Trophoblast cell (in vitro differentiated cells and primary cell): ENCODE data around the gene COMP.

Experiments used
- DNase-seq, 2 donors: peaks; one replicate each; pipeline ENCODE4 v3.0.0-alpha.2; 2016
- H2AFZ ChIP-seq: 2 replicates; pipeline ENCODE4 v1.6.1; 2013; ENCODE audit warnings: low read length, moderate library complexity, mild to moderate bottlenecking; ENCODE audit not compliant: insufficient read depth, poor library complexity
- H2AK5ac ChIP-seq: 2 replicates; pipeline ENCODE4 v1.6.1; 2013; ENCODE audit warnings: mild to moderate bottlenecking, low read length
- H2BK120ac ChIP-seq: 2 replicates; pipeline ENCODE4 v1.6.1; 2013; ENCODE audit warnings: low read length, mild to moderate bottlenecking, moderate library complexity; ENCODE audit not compliant: insufficient read depth, poor library complexity
- H2BK12ac ChIP-seq: 2 replicates; pipeline ENCODE4 v1.6.1; 2013; ENCODE audit warnings: mild to moderate bottlenecking, low read length, moderate library complexity
- H2BK5ac ChIP-seq: 2 replicates; pipeline ENCODE4 v1.6.1; 2013; ENCODE audit warnings: low read length, low read depth, moderate library complexity, mild to moderate bottlenecking; ENCODE audit not compliant: poor library complexity
- H3K14ac ChIP-seq: 2 replicates; pipeline ENCODE4 v1.6.1; 2013; ENCODE audit warnings: mild to moderate bottlenecking, low read length
- H3K18ac ChIP-seq: 2 replicates; pipeline ENCODE4 v1.6.1; 2013; ENCODE audit warnings: mild to moderate bottlenecking, low read length
- H3K23ac ChIP-seq: 2 replicates; pipeline ENCODE4 v1.6.1; 2013; ENCODE audit warnings: low read length
- H3K27ac ChIP-seq: 2 replicates; pipeline ENCODE4 v1.5.1; 2013; ENCODE audit warnings: low read depth, mild to moderate bottlenecking, inconsistent platforms, low read length, moderate library complexity
- H3K27me3 ChIP-seq: 2 replicates; pipeline ENCODE4 v1.6.1; 2013; ENCODE audit warnings: inconsistent platforms, mild to moderate bottlenecking, low read length, moderate library complexity; ENCODE audit not compliant: insufficient read depth
- H3K36me3 ChIP-seq, 2 experiments: 1 replicate in 1 of 2; 2 replicates in 1 of 2; pipeline ENCODE4 v1.6.1; 2013; ENCODE audit warnings: low read length in 2 of 2, mild to moderate bottlenecking in 2 of 2, moderate library complexity in 1 of 2; ENCODE audit not compliant: insufficient read depth in 2 of 2, control insufficient read depth in 1 of 2
- H3K4ac ChIP-seq: 2 replicates; pipeline ENCODE4 v1.6.1; 2013; ENCODE audit warnings: low read depth, mild to moderate bottlenecking, low read length, moderate library complexity
- H3K4me1 ChIP-seq, 2 experiments: 1 replicate in 1 of 2; 2 replicates in 1 of 2; pipeline ENCODE4 v1.6.1; 2013; ENCODE audit warnings: low read length in 2 of 2, mild to moderate bottlenecking in 2 of 2, moderate library complexity in 1 of 2; ENCODE audit not compliant: insufficient read depth in 2 of 2, control insufficient read depth in 1 of 2
- H3K4me2 ChIP-seq: 2 replicates; pipeline ENCODE4 v1.6.1; 2013; ENCODE audit warnings: inconsistent platforms, mild to moderate bottlenecking, low read length, moderate library complexity
- H3K4me3 ChIP-seq: 2 replicates; pipeline ENCODE4 v1.5.1; 2013; ENCODE audit warnings: mild to moderate bottlenecking, low read depth, low read length, inconsistent platforms
- H3K79me1 ChIP-seq: one replicate; pipeline ENCODE4 v1.6.1; 2013; ENCODE audit warnings: low read length
- H3K79me2 ChIP-seq: 2 replicates; pipeline ENCODE4 v1.6.1; 2013; ENCODE audit warnings: low read length, mild to moderate bottlenecking; ENCODE audit not compliant: control insufficient read depth, insufficient read depth, poor library complexity
- H3K9ac ChIP-seq: 2 replicates; pipeline ENCODE4 v1.6.1; 2013; ENCODE audit warnings: mild to moderate bottlenecking, low read length
- H3K9me3 ChIP-seq: 2 replicates; pipeline ENCODE4 v1.6.1; 2013; ENCODE audit warnings: low read depth, mild to moderate bottlenecking, control low read depth, inconsistent platforms, low read length; ENCODE audit not compliant: insufficient read depth
- H4K12ac ChIP-seq: 2 replicates; pipeline ENCODE4 v1.6.1; 2013; ENCODE audit warnings: low read depth, mild to moderate bottlenecking, low read length, moderate library complexity
- H4K8ac ChIP-seq: 2 replicates; pipeline ENCODE4 v1.6.1; 2013; ENCODE audit warnings: low read depth, mild to moderate bottlenecking, low read length, moderate library complexity
- H4K91ac ChIP-seq: one replicate; pipeline ENCODE4 v1.6.1; 2013; ENCODE audit warnings: low read depth, mild to moderate bottlenecking, low read length, moderate library complexity
- WGBS: extraction: QIAGEN DNeasy Blood & Tissue Kit; methylation state at CpG from one replicate; pipeline ENCODE4 v1.1.7; 2013; ENCODE audit warnings: missing lambda C conversion rate; ENCODE audit not compliant: insufficient read length, insufficient coverage; ENCODE audit errors: extremely low coverage; 5-methylcytosine and 5-hydroxymethylcytosine counted together

The COMP gene

DNA sequence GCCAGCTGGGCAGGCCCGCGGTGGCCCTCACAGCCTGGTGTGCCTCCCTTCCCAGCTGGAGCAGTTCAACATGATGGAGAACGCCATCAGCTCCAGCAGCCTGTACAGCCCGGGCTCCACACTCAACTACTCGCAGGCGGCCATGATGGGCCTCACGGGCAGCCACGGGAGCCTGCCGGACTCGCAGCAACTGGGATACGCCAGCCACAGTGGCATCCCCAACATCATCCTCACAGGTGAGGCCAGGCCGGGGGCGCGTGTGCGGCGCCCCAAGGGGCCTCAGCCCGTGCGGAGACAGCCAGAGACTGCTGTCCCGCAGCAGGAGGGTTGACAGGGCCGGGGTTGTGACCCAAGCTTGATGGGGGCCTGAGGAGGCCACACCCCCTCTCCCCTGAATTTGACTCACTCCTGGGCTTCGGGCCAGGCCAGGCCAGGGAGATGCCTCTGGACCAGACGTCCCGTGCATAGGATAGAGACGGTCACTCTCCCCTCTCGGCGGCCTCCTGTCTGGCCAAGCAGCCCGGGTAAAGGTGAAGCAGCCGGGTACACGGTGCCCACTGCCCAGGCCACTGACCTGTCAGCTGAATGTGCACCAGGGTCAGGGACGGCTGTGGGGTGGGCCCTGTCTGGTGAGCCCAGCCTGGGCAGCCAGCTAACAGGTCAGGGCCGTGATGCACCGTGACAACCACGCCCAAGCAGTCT, 15.4 kb downstream of the COMP start:
- peaks cover 9% of the 10 kb centered on the region in 2 experiments for H3K4me1 ChIP-seq
- no peak overlapping the region for H2BK12ac ChIP-seq
- H3K36me3 ChIP-seq, result no peaks in the 10 kb centered on the region
- H3K4ac ChIP-seq, result no peak overlapping the region
- no peaks in the 10 kb centered on the region for H3K79me2 ChIP-seq
- no peak overlapping the region for H4K12ac ChIP-seq
- DNase-seq, result no peak
- H3K4me2 ChIP-seq, result no peak overlapping the region
- no peak overlapping the region for H3K14ac ChIP-seq
- no peak overlapping the region for H2BK120ac ChIP-seq
- no peaks in the 10 kb centered on the region for H3K79me1 ChIP-seq
- no peak overlapping the region for H2BK5ac ChIP-seq
- H3K9me3 ChIP-seq, result peaks cover 9% of the 10 kb centered on the region
- no peak overlapping the region for H2AFZ ChIP-seq
- no peak overlapping the region for H3K27ac ChIP-seq
- H3K4me3 ChIP-seq, result no peak overlapping the region
- no peak overlapping the region for H3K18ac ChIP-seq
- no peak overlapping the region for H4K8ac ChIP-seq
- H2AK5ac ChIP-seq, result no peak overlapping the region
- H3K23ac ChIP-seq, result no peak overlapping the region
- WGBS, result no CpG with 5 or more reads among the region's 33 CpGs
- no peak overlapping the region for H4K91ac ChIP-seq
- H3K27me3 ChIP-seq, result no peaks in the 10 kb centered on the region
- H3K9ac ChIP-seq, result no peak overlapping the region

GRCh38 chr19:18774782-18775444, 16.2 kb downstream of the COMP start:
- Histone ChIP-seq H3K27ac (no peak overlapping the region), H3K18ac (no peak overlapping the region), H3K9ac (no peak overlapping the region), H4K12ac (no peak overlapping the region), H2BK5ac (no peak overlapping the region), H2BK12ac (no peak overlapping the region), H3K14ac (no peak overlapping the region), H2AFZ (no peak overlapping the region), H3K27me3 (no peaks in the 10 kb centered on the region), H2BK120ac (no peak overlapping the region), H3K4me2 (no peak overlapping the region), H3K4me1 (peaks cover 9 to 12% of the 10 kb centered on the region in 2 experiments), H3K4ac (no peak overlapping the region), H3K4me3 (no peak overlapping the region), H3K79me2 (no peaks in the 10 kb centered on the region), H4K91ac (no peak overlapping the region), H3K36me3 (no peaks in the 10 kb centered on the region), H3K9me3 (peaks cover 11% of the 10 kb centered on the region), H3K79me1 (no peaks in the 10 kb centered on the region), H2AK5ac (no peak overlapping the region), H3K23ac (no peak overlapping the region), H4K8ac (no peak overlapping the region)
- no peak for DNase-seq
- WGBS, result no CpG with 5 or more reads among the region's 40 CpGs

DNA sequence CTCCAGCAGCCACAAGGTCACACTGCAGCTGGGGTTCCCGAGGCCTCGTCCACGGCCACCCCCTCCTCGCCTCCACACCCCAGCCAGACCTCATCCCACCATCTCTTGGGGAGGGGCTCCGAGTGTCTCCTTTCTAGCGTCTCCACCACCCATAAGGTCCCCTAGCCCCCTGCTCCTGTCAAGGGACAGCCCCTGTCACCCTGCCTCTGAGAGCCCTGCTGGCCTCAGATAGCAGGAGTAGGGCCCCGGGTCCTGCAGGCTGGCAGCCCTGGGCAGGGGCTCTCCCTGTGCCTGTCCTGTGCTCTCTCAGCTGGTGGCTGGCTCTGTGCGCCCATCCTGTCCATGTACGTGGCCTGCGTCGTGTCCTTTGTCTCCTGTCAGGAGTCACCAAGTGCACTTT, 17.0 kb downstream of the COMP start:
- Histone ChIP-seq H3K4ac (no peak overlapping the region), H3K18ac (no peak overlapping the region), H3K4me2 (no peak overlapping the region), H4K12ac (no peak overlapping the region), H3K79me1 (no peaks in the 10 kb centered on the region), H3K27me3 (no peaks in the 10 kb centered on the region), H2AK5ac (no peak overlapping the region), H3K4me1 (peaks cover 9 to 12% of the 10 kb centered on the region in 2 experiments), H2BK5ac (no peak overlapping the region), H3K36me3 (no peaks in the 10 kb centered on the region), H3K9me3 (peaks cover 11% of the 10 kb centered on the region), H2BK12ac (no peak overlapping the region), H3K9ac (no peak overlapping the region), H4K8ac (no peak overlapping the region), H3K4me3 (no peak overlapping the region), H3K23ac (no peak overlapping the region), H3K14ac (no peak overlapping the region), H3K27ac (no peak overlapping the region), H2BK120ac (no peak overlapping the region), H3K79me2 (no peaks in the 10 kb centered on the region), H4K91ac (no peak overlapping the region), H2AFZ (no peak overlapping the region)
- WGBS, result no CpG with 5 or more reads among the region's 11 CpGs
- DNase-seq, result no peak

GRCh38 chr19:18773682-18774081, 17.4 kb downstream of the COMP start:
- H3K36me3 ChIP-seq, result no peaks in the 10 kb centered on the region
- no peak overlapping the region for H3K18ac ChIP-seq
- no peaks in the 10 kb centered on the region for H3K79me2 ChIP-seq
- no peak overlapping the region for H2BK12ac ChIP-seq
- H2BK120ac ChIP-seq, result no peak overlapping the region
- DNase-seq, result no peak
- no peak overlapping the region for H3K14ac ChIP-seq
- H3K9ac ChIP-seq, result no peak overlapping the region
- no peak overlapping the region for H3K23ac ChIP-seq
- H3K4me2 ChIP-seq, result no peak overlapping the region
- no peak overlapping the region for H2BK5ac ChIP-seq
- no peak overlapping the region for H4K8ac ChIP-seq
- no CpG with 5 or more reads among the region's 9 CpGs for WGBS
- no peaks in the 10 kb centered on the region for H3K27me3 ChIP-seq
- no peak overlapping the region for H3K27ac ChIP-seq
- H3K4me3 ChIP-seq, result no peak overlapping the region
- H4K12ac ChIP-seq, result no peak overlapping the region
- H3K9me3 ChIP-seq, result peaks cover 11% of the 10 kb centered on the region
- no peak overlapping the region for H2AK5ac ChIP-seq
- peaks cover 9 to 12% of the 10 kb centered on the region in 2 experiments for H3K4me1 ChIP-seq
- no peaks in the 10 kb centered on the region for H3K79me1 ChIP-seq
- H3K4ac ChIP-seq, result no peak overlapping the region
- no peak overlapping the region for H4K91ac ChIP-seq
- no peak overlapping the region for H2AFZ ChIP-seq
